Osteocyte (in vitro differentiated cells): ENCODE measurements around the gene MRPS15. TPM values are rescaled to one million over a fixed set of nuclear protein-coding genes. Genes with fewer than 3 reads are reported as not detected.
A peak's percentile ranks its signal among the peaks of the same experiment; 100 is the strongest.

ENCODE experiments used
- DNase-seq: peaks from one replicate; pipeline ENCODE4 v3.0.0; 2021; ENCODE audit warnings: mixed read lengths; ENCODE audit not compliant: unreplicated experiment; ENCODE audit errors: extremely low spot score
- H3K27ac Mint-ChIP-seq: one replicate; pipeline ENCODE4 v1.8.0; 2021; ENCODE audit warnings: mild to moderate bottlenecking, mixed read lengths; ENCODE audit not compliant: unreplicated experiment
- H3K27me3 Mint-ChIP-seq: one replicate; pipeline ENCODE4 v1.8.0; 2021; ENCODE audit warnings: mixed read lengths; ENCODE audit not compliant: unreplicated experiment
- H3K36me3 Mint-ChIP-seq: one replicate; pipeline ENCODE4 v1.8.0; 2021; ENCODE audit warnings: mixed read lengths; ENCODE audit not compliant: unreplicated experiment
- H3K4me1 Mint-ChIP-seq: one replicate; pipeline ENCODE4 v1.8.0; 2021; ENCODE audit warnings: mixed read lengths; ENCODE audit not compliant: unreplicated experiment
- H3K4me3 Mint-ChIP-seq: one replicate; pipeline ENCODE4 v1.8.0; 2021; ENCODE audit warnings: mild to moderate bottlenecking, moderate library complexity, mixed read lengths; ENCODE audit not compliant: unreplicated experiment
- H3K9me3 Mint-ChIP-seq: one replicate; pipeline ENCODE4 v1.8.0; 2021; ENCODE audit warnings: mixed read lengths; ENCODE audit not compliant: unreplicated experiment
- CTCF ChIP-seq: fragments of 200-600 bp; sonication (generic); IDR thresholded peaks from 2 replicates; pipeline ENCODE4 v1.5.0; 2021; ENCODE audit warnings: antibody characterized with exemption, mild to moderate bottlenecking, moderate library complexity
- total RNA-seq: library from RNA; stranded (reverse); gene quantifications from 2 replicates; pipeline ENCODE4 v1.2.1, GENCODE V29; 2021

Gene MRPS15
- total RNA-seq, 1 donor from 2014 or later: 64.4 TPM

GRCh38 chr1:36433102-36433501, 31.1 kb downstream of the MRPS15 start:
- H3K27me3 Mint-ChIP-seq: no peaks in the 10 kb centered on the region
- TF ChIP-seq CTCF: no peak
- H3K4me3 Mint-ChIP-seq: no peak overlapping the region
- no peak overlapping the region for H3K27ac Mint-ChIP-seq
- H3K4me1 Mint-ChIP-seq: peaks cover 3% of the 10 kb centered on the region
- H3K36me3 Mint-ChIP-seq: peaks cover 14% of the 10 kb centered on the region
- H3K9me3 Mint-ChIP-seq: no peaks in the 10 kb centered on the region
- no peak for DNase-seq

GRCh38 chr1:36432616-36433015, 31.6 kb downstream of the MRPS15 start:
- Mint-ChIP-seq H3K4me3 (no peak overlapping the region), H3K9me3 (no peaks in the 10 kb centered on the region), H3K4me1 (peaks cover 3% of the 10 kb centered on the region), H3K36me3 (peaks cover 14% of the 10 kb centered on the region), H3K27me3 (no peaks in the 10 kb centered on the region), H3K27ac (no peak overlapping the region)
- TF ChIP-seq CTCF: no peak
- DNase-seq: no peak

GRCh38 chr1:36425791-36426190, 38.4 kb downstream of the MRPS15 start:
- Mint-ChIP-seq H3K4me1 (peaks cover under 1% of the 10 kb centered on the region), H3K36me3 (peaks cover 6% of the 10 kb centered on the region), H3K4me3 (no peak overlapping the region), H3K9me3 (no peaks in the 10 kb centered on the region), H3K27ac (no peak overlapping the region), H3K27me3 (no peaks in the 10 kb centered on the region)
- no peak for DNase-seq
- TF ChIP-seq CTCF: no peak

GRCh38 chr1:36421649-36422048, 42.5 kb downstream of the MRPS15 start:
- Mint-ChIP-seq H3K36me3 (peaks cover 5% of the 10 kb centered on the region), H3K4me1 (peaks cover 6% of the 10 kb centered on the region), H3K27me3 (no peaks in the 10 kb centered on the region), H3K27ac (no peak overlapping the region), H3K4me3 (no peak overlapping the region), H3K9me3 (no peaks in the 10 kb centered on the region)
- no peak for TF ChIP-seq CTCF
- DNase-seq: no peak

GRCh38 chr1:36420836-36421317, 43.3 kb downstream of the MRPS15 start:
- H3K27ac Mint-ChIP-seq: peak overlapping the region; percentile 36
- H3K9me3 Mint-ChIP-seq: no peaks in the 10 kb centered on the region
- H3K36me3 Mint-ChIP-seq: peaks cover 5% of the 10 kb centered on the region
- DNase-seq: peak; percentile 96
- no peaks in the 10 kb centered on the region for H3K27me3 Mint-ChIP-seq
- peak; percentile 93 for TF ChIP-seq CTCF
- H3K4me1 Mint-ChIP-seq: peaks cover 6% of the 10 kb centered on the region
- no peak overlapping the region for H3K4me3 Mint-ChIP-seq
